ENCODE results near the gene CNTNAP2.

DNA sequence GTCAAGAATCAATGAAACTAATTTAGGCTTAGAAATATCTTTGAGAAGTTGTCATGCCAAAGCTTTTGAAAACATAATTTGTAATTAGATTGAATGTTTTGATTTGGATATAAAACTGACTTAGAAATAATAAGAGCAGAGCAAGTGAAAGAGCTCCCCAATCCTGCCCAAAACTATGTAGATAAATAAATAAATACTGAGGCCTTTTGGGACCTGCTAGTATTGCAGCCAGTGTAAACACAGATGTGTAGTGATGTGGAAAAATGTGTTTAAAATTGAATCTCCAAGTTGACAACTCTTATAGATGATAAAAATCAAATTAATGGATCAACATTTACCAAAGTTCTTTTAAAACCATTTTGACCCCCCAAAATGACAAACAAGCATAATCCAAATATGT, 896.1 kb downstream of the CNTNAP2 start:
- TF ChIP-seq, protein P1, sequence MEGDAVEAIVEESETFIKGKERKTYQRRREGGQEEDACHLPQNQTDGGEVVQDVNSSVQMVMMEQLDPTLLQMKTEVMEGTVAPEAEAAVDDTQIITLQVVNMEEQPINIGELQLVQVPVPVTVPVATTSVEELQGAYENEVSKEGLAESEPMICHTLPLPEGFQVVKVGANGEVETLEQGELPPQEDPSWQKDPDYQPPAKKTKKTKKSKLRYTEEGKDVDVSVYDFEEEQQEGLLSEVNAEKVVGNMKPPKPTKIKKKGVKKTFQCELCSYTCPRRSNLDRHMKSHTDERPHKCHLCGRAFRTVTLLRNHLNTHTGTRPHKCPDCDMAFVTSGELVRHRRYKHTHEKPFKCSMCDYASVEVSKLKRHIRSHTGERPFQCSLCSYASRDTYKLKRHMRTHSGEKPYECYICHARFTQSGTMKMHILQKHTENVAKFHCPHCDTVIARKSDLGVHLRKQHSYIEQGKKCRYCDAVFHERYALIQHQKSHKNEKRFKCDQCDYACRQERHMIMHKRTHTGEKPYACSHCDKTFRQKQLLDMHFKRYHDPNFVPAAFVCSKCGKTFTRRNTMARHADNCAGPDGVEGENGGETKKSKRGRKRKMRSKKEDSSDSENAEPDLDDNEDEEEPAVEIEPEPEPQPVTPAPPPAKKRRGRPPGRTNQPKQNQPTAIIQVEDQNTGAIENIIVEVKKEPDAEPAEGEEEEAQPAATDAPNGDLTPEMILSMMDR (IDR thresholded peaks at IDR 0.05) = no peak
- TF ChIP-seq POLR2A (IDR thresholded peaks at IDR 0.05) = no peak
